GM10266 (cell line): ENCODE results near the gene TCERG1.

Experiments used
- DNase-seq: peaks from one replicate; pipeline ENCODE4 v3.0.0; 2012; ENCODE audit errors: extremely low spot score
- TF ChIP-seq, protein P1 (sequence below): IDR thresholded peaks from 2 replicates; pipeline ENCODE4 v1.5.1; 2012; ENCODE audit warnings: mild to moderate bottlenecking, low read depth; ENCODE audit not compliant: control insufficient read depth, insufficient read depth; ENCODE audit errors: missing control alignments

Gene TCERG1

DNA sequence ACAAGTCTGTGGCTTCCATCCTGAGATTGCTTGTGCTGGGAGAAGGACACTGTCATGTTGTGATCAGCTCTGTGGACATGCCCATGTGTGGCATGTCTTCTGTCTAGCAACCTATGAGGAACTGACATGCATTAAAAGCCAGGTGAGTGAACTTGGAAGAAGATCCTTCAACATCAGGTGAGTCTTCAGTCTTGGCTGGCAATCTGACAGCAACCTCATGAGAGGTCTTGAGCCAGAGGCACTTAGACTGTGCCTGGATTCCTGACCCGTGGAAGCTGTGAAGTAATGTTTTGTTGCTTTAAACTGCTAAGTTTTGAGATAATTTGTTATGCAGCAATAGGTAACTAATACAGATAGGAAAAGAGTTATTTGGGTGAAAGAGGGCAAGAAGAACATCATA is 6.8 kb upstream of the TCERG1 start:
- TF ChIP-seq, protein P1, sequence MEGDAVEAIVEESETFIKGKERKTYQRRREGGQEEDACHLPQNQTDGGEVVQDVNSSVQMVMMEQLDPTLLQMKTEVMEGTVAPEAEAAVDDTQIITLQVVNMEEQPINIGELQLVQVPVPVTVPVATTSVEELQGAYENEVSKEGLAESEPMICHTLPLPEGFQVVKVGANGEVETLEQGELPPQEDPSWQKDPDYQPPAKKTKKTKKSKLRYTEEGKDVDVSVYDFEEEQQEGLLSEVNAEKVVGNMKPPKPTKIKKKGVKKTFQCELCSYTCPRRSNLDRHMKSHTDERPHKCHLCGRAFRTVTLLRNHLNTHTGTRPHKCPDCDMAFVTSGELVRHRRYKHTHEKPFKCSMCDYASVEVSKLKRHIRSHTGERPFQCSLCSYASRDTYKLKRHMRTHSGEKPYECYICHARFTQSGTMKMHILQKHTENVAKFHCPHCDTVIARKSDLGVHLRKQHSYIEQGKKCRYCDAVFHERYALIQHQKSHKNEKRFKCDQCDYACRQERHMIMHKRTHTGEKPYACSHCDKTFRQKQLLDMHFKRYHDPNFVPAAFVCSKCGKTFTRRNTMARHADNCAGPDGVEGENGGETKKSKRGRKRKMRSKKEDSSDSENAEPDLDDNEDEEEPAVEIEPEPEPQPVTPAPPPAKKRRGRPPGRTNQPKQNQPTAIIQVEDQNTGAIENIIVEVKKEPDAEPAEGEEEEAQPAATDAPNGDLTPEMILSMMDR, result no peak
- no peak for DNase-seq

DNA sequence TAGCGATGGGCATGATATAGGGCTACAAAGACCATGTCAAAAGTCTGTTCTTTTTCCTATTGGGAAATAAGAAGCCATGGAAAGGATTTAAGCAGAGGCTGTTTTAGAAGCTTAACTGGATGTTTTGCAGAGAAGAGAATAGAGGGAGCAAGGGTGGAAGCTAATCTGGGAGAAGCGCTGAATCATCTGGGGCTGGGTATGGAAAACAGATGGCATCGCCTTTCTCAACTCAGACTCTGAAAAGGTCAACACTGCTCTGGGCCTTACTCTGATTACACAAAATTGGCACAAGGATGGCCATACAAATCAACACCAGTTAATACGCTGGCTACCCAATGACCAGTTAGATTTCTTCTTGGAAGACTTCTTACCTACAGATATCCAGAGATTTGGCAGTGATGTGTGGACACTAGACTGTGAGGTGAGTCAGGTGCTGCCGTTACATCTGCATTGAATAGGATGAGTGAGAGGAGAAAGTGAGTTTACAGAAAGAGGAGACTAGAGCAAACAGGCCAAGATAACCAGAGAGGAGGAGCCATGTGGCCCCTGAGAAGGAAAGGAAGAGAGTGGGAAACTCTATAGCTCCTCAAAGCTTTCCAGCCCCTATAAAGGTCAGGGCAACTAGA is 6.2 kb upstream of the TCERG1 start:
- TF ChIP-seq, protein P1, result no peak
- DNase-seq, result no peak

DNA sequence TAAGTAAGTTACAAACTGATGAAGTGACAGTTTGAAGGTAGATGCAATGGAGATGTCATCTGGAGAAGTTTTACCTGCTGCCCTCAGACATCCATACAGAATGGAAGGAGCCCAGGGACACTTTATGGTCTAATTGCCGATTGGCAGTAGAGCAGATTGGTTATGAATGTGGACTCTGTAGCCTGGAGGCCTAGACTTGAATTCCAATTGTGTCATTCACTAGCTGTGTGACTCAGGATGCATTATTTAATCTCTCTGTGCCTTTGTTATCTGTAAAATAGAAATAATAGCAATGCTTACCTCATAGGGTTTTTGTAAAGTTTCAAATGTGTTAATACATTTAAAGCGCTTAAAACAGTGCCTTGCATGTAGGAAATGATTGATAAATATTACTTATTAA is 5.2 kb upstream of the TCERG1 start:
- DNase-seq, result no peak
- TF ChIP-seq, protein P1, result no peak

DNA sequence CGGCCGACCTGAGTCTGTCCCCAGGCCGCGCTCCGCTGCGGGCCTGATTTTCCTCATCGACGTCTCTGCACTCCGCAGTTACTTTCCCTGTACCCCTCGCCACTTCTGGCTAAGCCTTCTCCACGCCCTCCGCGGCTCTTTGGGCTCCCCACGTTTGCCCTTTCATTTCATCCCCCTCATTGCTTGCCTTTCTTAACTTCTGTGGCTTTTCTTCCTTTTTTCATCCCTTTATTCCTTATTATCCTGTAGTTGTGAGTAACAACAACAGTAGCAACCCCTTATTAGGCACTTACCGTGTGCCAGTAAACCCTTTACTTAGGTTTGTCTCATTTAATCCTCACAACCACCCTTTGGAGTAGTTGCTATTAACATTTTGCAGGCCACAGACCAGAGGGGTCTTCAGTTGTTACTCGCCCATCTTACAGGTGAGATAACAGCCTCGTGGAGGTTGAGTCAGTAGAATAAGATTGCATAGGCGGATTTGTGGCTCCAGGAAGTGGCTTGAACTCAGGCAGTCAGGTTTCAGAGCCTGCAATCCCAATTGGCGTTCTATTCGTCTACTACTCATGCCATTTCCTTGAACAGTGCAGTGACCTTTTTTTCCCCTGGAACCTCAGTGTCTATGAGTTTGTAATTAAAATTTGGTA is 724 bp downstream of the TCERG1 start:
- DNase-seq, result no peak
- TF ChIP-seq, protein P1, result no peak

DNA sequence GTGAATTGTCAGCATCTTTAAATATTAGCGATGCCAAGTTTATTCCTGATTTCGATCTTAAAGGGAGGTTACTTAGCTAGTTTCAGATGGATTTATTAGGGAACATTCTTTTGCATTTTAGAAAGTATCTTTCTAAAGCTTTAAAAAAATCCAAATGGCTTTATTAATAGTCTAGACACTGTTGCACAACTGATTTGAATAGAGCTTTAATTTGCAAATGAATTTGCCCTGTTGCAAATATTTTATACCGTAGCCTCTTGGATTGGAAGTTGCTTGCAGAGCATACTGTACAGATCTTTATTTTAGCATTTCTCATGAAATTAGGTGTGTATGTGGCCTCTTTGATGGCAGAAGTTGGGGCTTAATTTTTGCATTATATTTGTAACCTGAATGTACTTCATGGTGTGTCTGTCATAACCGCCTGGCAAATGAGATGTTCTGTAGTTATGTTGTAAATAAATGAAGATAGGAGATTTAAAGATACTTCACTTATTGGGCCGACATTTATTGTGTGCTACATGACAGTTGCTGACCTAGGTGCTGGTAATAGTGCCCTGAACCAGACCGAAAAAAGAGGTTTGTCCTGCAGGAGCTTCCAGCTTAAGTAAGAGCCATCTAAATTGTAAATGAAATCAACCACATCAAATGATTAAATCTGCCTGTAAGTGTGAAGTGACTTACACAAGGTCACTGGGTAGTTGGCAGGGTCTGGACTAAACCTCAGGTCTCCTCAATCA is 1.8 kb downstream of the TCERG1 start:
- TF ChIP-seq, protein P1, result no peak
- no peak for DNase-seq

DNA sequence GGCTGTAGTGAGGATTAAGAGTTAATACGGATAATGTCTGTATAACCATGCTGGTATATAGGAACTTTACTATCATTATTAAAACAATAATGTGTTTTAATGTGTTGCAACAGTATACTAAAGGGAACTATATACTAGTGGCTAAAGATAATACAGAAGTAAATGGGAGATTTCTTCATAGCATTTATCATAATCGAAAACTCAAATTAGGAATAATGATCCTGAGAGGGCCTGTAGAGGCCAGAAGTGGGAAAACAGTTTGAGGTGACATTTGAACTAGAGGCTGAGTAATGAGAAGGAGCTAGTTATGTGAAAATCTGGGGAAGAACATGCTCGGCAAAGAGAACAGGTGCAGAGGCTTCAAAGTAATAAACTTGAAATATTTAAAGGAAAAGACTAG is 2.9 kb downstream of the TCERG1 start:
- no peak for DNase-seq
- TF ChIP-seq, protein P1, result no peak

DNA sequence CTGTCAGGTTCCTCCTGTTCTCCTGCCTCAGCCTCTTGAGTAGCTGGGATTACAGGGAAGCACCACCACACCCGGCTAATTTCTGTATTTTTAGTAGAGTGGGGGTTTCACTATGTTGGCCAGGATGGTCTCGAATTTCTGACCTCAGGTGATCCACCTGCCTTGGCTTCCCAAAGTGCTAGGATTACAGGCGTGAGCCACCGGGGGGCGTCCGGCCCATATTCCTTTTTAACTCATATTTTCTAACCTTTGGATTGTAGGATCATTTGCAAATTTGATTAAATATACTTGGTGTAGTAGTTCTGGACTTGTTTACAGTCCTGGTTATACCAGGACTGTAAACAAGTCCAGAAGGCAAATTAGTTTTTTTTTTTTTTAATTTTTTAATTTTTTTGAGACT is 4.3 kb downstream of the TCERG1 start:
- no peak for DNase-seq
- TF ChIP-seq, protein P1, result peak; percentile 11
